ENCODE measurements around the gene YARS1.

DNA sequence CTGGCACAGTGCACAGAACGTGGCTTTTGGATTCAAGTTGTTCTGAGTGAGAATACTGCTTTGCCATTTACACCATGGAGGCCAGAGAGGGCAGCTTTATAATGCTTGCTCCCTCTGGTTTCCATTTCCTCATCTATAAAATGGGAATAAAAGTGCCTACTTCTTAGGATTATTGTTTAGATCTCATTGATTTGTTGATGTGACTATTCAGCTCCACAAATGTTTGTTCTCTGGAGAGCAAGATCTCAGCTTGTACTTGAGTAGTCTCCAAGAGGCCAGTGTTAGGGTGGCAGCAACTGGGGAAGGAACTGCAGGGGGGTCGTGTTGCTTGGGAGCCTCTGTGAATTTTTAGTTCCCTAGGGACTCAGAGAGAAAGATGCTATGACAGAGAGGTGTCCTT is 55.2 kb downstream of the YARS1 start:
- no peak for TF ChIP-seq CTCF (IDR thresholded peaks at IDR 0.05)
- TF ChIP-seq POLR2A (IDR thresholded peaks at IDR 0.05), result no peak
